GM12801 (cell line): ENCODE data around the gene NOS1.

ENCODE experiments used
- TF ChIP-seq, protein P1 (sequence below): IDR thresholded peaks from one replicate; pipeline ENCODE4 v1.5.1; 2011; ENCODE audit warnings: control low read depth; ENCODE audit not compliant: insufficient read length; ENCODE audit errors: extremely low read depth

NOS1 gene

DNA sequence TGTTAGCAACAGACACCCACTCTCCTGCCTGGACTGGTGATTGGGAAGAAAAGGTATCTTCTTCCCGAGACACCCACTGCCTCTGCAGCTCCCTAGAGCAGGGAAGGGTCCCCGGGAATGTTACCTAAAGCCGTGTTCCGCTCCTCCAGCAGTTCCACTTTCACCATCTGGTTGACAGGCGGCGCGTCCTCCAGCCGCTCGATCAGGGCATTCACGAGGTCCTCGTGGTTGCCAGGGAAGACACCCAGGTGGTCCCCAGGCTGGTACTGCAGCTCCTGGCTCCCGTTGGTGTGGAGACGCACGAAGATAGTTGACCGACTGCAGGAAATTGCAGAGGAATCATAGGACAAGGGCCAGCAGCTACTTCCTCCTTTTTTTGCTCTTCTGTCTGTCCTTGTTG lies 127.0 kb downstream of the NOS1 start:
- TF ChIP-seq, protein P1, sequence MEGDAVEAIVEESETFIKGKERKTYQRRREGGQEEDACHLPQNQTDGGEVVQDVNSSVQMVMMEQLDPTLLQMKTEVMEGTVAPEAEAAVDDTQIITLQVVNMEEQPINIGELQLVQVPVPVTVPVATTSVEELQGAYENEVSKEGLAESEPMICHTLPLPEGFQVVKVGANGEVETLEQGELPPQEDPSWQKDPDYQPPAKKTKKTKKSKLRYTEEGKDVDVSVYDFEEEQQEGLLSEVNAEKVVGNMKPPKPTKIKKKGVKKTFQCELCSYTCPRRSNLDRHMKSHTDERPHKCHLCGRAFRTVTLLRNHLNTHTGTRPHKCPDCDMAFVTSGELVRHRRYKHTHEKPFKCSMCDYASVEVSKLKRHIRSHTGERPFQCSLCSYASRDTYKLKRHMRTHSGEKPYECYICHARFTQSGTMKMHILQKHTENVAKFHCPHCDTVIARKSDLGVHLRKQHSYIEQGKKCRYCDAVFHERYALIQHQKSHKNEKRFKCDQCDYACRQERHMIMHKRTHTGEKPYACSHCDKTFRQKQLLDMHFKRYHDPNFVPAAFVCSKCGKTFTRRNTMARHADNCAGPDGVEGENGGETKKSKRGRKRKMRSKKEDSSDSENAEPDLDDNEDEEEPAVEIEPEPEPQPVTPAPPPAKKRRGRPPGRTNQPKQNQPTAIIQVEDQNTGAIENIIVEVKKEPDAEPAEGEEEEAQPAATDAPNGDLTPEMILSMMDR: no peak

DNA sequence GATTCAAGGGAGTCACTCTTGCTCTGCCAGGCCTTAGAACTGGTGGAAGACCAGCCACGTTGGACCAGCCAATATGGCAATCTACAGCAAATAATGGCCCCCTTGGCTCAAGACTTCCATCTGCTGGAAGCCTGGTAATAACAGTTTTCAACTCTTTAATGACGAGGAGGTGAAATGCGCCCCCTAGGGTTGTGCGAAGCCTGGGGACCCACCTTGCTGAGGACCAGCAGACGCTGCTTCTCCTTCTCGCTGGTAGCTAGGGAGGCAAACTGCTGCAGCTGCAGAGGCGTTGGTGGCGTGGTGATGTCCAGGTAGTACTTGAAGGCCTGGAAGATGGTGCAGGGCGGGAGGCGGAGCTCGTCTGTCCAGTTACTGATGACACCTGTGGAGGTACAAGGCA lies 129.7 kb downstream of the NOS1 start:
- TF ChIP-seq, protein P1: no peak

DNA sequence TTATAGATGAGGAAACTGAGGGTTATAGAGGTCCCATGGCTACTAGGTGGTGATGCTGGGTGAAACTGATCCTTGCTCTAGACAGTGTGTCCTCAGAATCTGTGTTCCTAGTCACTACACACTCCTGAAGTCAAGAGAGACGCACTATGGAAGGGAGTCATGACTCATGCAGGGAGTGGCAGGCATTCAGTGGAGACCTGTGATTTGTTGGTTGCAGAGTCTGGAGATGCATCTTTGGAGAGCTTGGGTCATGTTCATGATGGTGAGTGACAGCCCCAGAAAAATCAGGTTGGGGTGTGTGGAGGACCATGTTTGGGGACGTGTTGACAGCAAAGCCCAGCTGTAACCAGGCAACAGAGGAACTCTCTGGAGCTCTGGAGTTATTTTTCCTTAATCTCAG lies 133.2 kb downstream of the NOS1 start:
- TF ChIP-seq, protein P1: no peak

DNA sequence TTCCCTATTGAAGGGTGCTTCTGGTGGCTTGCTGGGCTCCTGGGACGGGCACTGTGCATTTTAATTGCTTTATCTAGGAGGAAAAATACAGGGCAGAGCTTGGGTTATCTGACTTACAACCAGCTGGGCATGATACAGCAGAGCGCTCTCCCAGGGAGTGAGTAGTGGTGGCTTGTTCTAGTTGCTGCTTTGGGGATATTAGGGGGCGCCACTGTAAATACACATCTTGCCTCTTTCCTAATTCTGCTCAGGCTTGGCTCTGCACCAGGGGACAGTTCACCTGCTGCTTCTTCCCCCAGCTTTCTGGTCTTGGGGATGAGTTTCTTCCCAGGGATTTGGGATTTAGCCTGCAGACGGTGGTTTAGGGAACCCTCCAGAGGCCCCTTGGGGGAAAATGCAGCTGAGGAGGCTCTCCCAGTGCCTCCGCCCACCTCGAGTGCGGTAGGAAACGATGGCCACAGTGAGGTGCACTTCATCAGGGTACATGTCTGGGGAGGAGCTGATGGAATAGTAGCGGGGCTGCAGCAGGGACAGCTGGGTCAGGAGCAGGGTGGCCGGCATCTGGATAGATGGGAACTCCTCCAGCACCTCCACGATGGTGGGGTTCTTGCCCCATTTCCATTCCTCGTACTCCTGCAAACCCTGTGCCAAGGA lies 134.3 kb downstream of the NOS1 start:
- TF ChIP-seq, protein P1: no peak

DNA sequence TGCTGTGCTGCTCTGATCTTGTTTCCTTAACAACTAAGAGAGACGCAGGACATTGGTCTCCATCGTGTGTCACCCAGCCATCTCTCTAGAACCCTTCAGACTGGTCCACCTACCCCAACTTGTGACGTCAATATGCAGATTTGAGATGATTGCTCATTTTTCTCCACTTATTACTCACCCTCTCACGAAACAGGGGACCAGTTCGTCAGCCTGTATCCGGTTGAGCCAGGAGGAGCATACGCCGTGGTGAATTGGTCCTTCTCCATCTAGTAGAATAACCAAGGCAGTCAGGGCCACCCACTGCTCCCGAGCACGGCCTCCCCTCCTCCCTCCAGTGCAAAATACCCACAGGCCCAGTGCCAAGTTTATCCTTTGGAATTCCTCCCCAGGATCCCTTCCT lies 134.9 kb downstream of the NOS1 start:
- TF ChIP-seq, protein P1: no peak

DNA sequence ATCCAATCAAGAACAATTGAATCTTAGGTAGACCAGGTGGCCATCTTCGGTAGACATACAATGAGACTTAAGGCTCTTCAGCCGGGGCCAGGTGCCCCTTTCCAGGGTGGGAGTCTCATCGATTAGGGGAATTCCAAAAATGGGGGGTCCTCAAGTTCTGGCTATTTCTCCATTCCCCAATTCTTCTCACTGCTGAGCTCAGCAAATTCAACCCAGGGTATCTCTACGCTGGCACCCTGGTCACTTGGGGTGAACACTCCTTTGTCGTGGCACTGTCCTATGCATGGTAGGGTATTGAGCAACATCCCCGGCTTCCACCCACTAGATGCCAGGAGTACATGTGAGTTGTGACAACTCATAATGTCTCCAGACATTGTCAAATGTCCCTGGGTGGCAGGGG lies 136.2 kb downstream of the NOS1 start:
- TF ChIP-seq, protein P1: no peak

DNA sequence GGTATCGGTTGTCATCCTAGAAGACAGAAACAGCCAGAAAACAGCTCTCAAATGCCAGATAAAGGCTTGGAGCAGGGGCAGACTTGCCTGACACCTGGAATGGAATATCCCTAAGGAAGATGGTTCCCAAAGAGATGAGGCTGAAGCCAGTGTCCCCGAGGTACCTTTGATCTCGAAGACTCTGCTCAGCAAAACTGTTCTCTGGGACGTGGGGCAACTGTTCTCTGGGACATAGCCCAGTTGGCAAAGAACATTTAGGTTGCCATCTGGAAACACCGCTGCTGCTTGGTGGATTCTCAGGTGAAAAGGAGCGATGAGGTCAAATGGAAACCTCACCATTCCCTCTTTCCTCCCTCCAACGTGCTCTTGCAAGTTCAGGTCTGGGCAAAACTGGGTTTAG lies 143.3 kb downstream of the NOS1 start:
- TF ChIP-seq, protein P1: no peak
